ENCODE results near the gene ZNF177. TPM values are rescaled to one million over a fixed set of nuclear protein-coding genes. Genes with fewer than 3 reads are reported as not detected.

Gene ZNF177
- total RNA-seq, 1 donor from 2014 or later, result 3.7 TPM

DNA sequence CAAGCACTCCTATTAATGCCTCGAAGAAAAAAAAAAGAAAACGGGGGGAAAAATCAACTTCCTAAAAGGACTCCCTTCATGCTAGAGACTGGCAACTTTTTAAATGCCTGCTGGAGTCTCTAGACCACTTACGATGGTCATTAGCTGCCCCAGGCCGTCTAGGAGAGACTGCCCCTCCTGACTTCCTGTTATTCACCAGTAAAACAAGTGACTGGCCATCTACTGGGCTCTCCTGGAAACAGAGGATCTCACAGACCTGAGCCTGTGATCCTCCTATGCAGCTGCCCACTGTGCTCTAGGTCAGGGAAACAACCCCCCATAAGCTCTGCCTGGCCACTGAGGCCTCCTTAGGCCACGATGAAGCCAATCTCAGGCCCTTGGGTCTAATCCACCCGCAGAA lies 65.1 kb downstream of the ZNF177 start:
- no peak for DNase-seq (ENCODE audit: low spot score)

- no peak for DNase-seq (ENCODE audit: low spot score)
Measured at GRCh38 chr19:9430444-9430843, 67.6 kb downstream of the ZNF177 start.

DNA sequence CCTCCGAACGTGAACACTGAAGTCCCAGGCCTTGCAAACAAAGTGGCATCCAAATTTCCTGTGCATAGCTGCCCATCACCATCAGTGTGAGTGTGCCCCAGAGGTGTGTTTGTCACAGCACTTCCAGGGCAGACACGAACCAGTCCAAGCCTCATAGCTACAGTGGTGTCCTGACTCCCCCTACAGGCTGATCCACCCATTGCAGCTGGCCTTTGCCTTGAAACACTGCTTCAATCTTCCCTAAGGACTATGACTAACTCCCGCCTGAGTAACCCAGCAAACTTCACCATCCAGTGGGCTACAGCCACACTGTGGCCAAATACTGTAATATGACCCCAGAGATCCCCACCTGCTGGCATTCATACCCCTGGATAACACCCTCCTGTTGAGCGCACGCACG lies 68.7 kb downstream of the ZNF177 start:
- no peak for DNase-seq (ENCODE audit: low spot score)

Other genes starting within 250 kb of the ZNF177 start
- not detected for gene OR7G1, start 247.2 kb upstream of the ZNF177 start, total RNA-seq
- not detected for gene OR7G3, start 236.1 kb upstream of the ZNF177 start, total RNA-seq
- 35.7 TPM for gene ZNF317, start 222.6 kb upstream of the ZNF177 start, total RNA-seq
- not detected for gene OR7D2, start 184.0 kb upstream of the ZNF177 start, total RNA-seq
- gene OR7D4, start 143.4 kb upstream of the ZNF177 start, total RNA-seq, result not detected
- gene OR7E24, start 112.1 kb upstream of the ZNF177 start, total RNA-seq, result not detected
- gene ZNF699, start 53.2 kb upstream of the ZNF177 start, total RNA-seq, result 8.9 TPM
- gene ZNF559, start 38.8 kb upstream of the ZNF177 start, total RNA-seq, result 43.8 TPM
- gene ZNF266, start 72.6 kb downstream of the ZNF177 start, total RNA-seq, result 40.5 TPM
- not detected for gene ZNF560, start 135.6 kb downstream of the ZNF177 start, total RNA-seq
- gene ZNF426, start 175.6 kb downstream of the ZNF177 start, total RNA-seq, result 20.5 TPM
- gene ZNF121, start 221.5 kb downstream of the ZNF177 start, total RNA-seq, result 67.3 TPM

Data from ureter (tissue), 1 donor.